Epidermal melanocyte (primary cell): ENCODE results near the gene DNAJC5.

Source experiments
- DNase-seq: peaks from one replicate; pipeline ENCODE4 v3.0.0; 2011; ENCODE audit warnings: low spot score; ENCODE audit not compliant: insufficient read length

The DNAJC5 gene

DNA sequence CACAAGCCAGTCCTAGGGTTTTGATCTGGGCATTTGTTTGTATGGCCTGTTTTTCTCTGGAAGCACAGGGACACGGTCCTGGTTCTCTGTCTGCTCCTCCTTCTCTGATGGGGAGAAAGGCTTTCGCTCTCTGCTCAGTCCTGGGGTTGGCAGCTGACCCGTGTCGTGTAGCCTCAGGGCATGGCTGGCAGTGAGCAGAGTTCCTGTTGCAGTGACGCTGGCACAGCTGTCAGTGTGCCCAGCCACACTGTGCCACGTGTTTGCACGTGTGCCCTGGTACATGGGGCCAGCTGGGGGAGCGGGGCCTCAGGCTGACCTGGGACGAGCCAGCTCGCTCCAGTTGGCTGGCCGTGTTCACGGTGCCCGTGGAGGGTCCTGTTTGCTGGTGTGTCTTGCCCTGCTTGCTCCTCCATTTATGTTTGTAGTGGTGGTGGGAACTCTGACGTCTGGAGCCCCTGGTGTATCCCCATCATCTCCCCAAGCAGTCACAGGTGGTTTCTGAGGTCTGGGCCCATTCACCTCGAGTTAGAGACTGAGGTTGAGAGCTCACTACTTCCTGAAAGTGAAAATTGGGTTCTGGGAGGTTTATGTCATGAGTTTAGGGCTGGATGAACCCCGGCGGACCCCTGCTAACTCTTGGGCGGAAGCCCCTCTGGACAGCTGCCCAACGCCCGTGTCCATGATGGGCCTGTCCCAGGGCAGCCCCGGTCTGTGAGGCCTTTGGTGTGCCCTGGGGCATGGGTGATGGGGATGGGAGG, 10.2 kb upstream of the DNAJC5 start:
- no peak for DNase-seq

DNA sequence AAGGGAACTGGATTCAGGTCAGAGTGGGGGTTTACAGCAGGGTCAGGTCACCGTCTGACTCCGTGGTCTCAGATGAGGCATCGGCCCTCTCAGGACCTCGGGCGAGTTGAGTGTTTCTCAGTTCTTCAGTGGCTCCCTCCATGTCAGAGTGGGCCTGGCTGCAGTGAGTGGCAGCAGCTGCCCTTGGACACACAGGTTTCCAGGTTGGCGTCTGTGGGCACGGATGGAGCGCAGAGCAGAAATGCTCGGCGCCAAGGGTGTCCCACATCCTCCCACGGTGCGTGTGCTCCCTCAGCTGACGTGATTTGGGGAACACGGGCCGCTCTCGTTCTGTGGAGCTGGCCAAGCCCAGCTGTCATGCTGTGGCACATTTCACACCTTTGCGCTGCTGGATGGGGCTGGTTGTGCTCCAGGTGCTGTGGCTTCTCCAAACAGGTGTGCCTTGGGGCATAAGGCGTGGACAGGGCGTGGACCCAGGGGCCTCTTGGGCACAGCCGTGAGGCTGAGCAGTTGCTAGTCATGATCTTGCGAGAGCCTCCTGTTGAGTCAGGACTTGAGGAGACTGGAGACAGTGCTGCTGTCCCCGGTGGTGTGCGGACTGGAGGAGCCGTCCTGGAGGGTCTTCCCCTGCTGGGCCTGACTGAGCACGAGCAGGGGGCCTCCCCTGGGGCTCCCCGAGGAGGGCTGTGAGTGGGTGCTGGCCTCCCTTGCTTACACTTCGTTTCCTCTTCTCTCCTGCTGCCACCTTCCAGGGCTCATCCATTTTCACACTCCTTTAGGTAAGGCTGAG, 9.5 kb upstream of the DNAJC5 start:
- DNase-seq = no peak

DNA sequence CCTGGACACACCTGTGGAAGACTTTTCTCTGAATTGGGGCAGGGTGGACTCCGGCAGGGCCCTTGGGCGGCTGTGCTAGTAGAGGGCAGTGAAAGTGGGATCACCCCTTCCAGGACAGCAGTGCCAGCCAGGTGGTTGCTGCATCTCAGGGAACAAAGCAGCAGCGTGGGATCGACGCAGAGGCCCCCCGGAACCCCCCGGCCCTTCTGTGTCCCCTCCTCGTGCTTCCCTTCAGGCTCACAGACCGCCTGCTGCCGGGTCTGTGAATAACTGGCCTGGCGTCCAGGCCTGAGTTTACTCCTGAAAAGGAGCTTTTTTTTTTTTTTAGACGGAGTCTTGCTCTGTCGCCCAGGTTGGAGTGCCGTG, 8.9 kb upstream of the DNAJC5 start:
- DNase-seq = no peak

DNA sequence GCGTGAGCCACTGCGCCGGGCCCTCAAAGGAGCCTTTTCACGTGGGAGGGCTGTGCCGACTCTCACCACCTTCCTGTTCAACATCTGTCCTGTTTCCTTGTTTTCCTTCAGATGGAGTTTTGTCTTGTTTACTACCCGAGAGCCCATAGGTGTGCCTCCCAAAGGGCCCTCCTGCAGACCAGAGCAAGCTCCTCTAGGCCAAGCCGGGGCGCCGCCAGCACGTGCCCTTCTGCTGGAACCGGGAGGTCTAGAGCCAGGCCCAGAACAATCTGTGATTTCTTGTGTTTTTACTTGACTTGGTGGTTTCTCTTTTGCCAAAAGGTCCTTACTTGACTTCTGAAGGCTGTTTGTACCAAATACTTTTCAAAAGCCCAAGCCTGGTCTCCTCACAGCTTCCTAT, 8.0 kb upstream of the DNAJC5 start:
- no peak for DNase-seq

DNA sequence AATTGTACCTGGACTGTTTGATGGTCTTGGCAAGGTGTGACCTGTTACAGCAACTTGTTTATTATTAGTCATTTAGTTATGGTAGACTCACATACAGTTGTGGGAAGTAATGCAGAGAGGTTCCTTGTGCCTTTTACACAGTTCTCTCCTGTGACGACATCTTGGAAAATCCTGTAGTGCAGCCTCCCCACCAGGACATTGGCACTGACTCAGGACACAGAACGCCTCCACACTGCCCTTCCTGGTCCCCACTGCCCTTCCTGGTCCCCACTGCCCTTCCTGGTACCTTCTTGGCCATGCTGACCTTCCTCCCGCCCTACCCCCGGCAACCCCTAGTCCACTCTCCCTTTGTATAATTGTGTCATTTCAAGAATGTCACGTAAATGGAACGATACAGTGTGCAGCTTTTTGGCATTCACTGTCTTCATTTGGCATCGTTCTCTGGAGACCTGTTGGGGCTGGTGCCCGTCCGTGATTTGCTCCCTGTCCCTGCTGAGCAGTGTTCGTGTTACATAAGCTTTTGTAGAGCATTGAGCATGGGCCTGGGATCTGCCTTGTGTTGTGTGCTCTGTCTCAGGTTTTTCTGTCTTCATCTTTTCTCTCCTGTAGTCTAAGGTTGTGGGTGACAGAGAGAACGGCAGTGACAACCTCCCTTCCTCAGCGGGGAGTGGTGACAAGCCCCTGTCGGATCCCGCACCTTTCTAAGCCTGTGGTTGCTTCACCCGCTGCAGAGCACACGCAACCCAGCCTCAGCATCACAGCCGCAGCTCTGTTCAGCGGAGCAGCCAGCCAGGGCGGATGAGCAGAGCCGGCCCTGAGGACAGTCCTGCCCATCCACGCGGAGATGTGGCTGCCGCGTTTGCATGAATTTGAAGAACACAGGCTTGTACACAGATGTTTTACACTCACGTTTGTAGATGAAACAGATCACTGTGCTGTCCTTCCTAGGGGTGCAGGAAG, 5.4 kb upstream of the DNAJC5 start:
- DNase-seq = no peak

DNA sequence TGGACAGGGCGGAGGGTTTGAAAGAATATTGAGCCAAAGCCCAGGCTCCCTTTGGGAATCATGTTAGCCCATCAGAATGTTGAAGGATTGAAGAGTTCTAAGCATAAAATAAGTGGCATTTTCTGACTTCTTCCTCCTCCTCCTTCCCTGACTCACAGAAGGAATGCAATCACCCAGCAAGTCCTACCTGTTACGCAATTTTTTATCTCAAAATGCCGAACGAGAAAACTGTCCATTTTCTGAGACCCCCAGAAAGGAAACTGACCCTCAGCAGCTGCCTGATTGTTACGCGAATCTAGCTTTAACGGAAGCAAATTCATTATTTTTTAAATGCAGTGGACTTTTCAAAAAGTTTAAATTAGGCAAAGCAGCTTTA, 4.7 kb upstream of the DNAJC5 start:
- DNase-seq = no peak

DNA sequence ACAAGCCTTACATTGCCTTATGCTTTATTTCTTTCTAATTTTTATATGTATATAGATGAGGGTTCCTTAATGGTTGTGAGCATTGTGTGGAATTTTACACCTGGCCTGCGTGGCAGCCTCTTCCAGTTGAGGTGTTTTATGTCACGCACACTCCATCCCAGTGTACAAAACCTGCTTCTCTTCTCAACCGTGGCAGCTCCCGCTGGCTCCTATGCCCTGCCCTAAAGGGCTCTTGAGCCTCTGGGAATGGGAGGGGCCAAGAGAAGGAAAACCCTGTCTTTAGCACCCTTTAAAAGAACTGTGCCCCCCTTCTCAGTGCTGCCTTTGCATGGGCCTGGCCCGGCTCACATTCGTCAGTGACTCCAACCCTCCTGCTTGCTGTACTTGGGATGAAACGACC, 4.3 kb upstream of the DNAJC5 start:
- no peak for DNase-seq

DNA sequence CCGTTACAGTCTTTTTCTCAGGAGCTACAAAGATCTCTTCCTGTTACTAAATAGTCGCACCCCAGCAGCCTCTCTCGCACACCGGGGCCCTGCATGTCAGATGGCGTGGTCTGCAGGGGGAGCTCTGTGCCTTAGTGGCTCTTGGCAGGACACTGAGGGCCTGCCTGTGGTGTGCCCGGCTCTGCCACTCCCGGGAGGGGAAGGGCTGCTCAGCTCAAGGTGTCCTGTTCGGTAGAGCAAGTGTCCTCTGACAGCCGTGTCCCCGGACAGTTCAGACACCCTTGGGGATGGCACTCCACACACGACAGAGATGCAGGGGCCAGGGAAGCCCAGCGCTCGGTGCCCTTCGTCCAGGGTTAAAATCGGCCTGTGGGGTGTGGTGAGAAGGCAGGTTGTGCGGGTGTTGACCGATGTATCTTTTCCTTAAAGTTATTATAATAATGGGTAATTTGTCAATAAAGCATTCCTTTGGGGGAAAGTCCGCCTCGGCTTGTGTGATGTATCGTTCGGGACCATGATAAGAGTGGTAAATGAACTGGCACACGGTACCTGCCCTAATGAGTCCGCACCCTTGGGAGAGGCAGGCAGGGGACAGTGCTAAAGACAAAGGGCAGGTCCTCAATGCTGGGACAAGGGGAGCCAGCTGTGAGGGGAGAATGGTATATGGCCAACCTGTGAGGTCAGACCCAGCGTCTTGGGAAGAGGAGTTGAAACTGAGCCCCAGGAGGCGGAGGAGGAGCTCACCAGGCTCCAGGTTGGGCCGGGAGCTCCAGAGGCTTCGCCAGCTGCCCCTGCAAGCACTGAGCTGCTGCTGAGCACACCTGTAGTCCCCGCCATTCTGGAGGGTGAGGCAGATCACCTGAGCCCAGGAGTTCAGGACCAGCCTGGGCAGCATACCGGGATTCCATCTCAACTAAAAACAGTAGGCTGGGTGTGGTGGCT, 3.6 kb upstream of the DNAJC5 start:
- no peak for DNase-seq

DNA sequence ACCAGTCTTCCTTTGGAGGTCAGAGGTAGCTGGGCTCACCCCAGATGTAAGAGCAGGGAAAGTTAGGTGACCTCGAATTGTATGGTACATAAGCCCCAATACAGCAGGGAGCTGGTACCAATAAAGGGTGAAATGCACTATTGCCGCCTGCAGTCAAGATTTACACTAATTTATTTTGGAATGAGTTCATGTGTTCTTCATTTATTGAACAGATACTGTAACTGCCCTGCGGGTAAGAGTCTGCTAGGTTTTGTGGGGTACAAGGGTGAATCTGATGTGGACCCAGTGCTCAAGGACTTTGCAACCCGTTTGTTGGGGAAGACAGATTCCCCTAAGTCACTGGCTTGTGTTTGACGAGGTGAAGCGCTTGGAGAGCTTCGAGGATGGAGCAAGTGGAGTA, 2.5 kb upstream of the DNAJC5 start:
- DNase-seq = no peak

DNA sequence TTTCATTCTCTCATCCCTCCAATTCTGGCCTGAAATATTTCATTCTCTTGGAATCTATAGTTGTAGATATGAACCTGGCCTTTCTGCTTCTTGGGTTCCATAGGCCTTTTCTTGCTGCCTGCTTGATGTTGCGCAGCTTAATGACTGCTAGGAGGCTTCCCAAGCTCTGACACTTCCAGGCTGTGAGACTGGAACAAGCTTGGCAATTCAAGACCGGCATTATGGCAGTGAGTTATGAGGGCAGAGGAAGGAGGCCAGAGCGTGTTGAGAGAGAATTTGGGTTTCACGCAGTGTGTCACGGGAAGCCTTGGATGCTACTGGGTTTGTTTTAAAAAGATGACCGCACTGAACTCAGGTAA, 948 bp upstream of the DNAJC5 start:
- DNase-seq = no peak

DNA sequence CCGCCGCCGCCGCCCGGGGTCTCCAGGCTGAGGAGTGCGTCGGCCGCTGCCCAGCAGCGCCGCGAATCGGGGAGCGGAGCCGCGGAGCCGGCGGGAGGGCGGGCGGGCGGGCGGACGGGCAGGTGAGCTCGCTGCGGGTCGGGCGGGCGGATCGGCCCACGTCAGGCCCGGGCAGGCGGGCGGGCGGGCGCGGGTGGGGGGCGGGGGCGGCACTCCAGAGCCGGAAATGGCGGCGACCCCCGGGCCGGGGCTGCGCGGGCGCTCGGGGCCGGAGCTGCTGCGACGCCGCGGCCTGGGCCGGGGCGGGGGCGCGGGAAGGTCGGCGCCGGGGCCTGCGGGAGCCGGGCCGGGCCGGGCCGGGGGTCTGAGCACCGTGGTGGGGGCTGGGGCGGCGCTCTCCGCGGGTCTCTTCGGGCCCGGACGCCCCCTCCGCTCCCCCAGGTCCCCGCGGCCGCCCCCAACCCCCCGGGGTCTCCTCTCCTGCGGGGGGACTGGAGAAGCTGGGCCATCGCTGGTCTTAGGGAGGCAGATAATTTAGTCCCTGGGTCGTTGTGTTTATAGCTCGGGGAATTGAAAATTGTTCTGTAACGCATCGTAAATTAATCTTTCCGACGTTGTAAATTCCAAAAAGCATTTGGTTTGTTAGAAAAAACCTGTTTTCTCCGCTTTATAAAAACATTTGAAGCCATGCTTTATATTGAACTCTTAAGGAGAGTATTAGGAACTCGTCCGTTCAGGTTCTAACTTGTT, 451 bp downstream of the DNAJC5 start:
- no peak for DNase-seq

DNA sequence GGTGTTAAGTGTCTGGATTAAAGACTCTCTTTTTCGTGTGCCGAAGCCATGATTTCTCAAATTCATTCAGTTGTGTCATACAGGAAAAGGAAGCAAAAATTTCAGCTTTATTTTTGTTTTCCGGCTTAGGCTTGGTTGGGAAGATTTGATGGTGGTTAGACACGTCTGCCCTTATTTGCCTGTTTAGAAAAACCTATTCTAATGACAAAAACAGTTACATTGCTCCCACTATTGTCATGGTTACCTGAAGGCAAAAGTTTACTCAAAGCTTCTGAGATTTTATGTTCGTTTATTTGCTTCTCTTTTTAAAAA, 982 bp downstream of the DNAJC5 start:
- DNase-seq = no peak

DNA sequence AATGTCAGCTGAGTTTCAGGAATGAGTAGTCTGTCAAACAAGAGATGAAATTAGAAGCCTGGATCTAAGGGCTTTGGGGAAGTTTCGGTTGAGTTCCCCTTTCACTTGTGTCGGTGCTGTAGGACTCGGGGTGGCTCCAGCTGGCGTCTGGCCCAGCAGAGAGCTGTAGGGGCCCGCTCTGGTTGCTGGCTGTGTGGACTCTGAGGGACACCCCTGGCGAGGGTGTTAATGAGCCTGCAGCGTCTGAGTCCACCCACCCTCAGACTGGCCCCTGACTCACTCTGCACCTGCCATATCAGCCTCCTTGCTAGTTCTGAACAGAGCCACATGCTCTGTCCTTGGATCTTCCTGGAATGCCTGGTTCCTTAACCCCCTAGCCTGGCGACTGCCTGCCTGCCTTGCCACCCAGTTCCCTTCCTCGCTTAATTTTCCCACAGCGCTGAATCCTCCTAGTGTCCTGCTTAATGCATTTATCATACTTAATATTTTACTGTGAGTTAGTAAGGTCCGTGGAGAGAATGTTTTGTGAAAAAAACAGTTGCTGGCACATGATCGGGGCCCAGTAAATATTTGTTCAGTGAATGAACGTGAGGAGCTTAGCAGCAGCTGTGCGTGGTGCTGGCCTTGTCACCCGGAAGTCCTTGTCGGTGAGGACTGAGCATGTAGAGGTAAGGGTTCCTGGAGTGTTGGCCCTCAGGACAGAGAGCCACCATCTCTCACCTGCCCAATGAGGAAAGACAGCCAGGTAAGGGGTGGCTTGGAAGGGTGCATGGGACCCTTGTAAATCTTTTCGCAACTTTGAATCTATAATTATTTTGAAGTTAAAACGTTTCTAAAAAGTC, 1.6 kb downstream of the DNAJC5 start:
- DNase-seq = no peak

DNA sequence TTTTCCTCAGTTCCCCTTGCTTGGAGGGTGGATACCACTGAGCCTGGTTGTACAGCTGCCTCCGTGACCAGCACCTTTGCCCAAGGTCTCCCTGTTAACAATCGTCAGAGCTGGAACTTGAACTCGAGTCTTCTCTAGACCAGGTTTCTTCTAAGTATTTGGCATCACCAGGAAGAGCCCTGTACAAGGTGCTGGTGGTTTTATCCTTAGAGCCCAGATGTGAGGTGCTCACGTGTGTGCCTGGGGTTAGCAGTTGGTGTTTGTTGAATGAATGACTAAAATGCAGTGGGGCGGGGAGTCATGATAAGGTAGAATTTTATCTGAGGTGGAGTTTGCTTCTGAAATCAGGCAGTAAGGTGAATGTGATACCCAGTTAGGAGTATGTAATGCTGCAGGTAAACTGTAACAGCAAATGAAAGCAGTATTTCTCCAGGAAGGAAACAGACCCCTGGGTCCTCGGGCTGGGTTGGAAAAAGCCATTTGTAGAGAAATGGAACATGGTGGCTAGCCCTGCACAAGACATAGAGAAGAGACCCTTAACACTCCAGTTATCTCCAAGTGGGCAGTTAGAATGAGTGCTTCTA, 3.1 kb downstream of the DNAJC5 start:
- DNase-seq = no peak

DNA sequence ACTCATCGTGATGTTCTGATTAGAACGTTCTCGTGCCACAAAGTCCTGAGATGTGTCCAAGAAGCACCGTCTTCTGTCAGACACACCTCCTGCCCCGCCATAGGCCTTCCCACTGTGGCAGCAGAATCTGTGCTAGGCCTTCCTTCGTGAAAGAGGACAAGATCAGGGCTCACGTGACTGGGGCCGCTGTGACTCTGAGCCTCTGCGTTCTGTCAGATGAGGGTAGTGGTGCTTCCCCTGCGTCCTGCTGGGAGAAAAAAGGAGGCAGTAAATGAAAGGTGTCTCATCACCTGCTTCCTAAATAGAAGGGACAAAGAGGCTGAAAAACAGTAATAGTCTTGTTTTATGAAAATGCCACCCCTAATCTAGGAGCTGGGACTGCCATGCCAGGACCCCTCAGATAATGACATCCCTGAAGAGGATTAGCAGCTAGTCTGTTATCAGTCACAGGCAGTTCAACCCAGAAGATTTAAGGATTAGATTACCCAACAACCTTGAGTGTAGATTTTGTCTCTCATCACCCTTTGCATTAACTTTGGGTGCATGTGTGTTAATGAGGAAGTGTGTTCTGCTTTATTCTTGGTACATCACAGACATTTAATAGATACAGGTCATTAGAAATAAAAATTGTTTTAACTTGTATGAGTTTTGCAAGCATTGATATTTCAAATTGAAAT, 4.1 kb downstream of the DNAJC5 start:
- DNase-seq = no peak

DNA sequence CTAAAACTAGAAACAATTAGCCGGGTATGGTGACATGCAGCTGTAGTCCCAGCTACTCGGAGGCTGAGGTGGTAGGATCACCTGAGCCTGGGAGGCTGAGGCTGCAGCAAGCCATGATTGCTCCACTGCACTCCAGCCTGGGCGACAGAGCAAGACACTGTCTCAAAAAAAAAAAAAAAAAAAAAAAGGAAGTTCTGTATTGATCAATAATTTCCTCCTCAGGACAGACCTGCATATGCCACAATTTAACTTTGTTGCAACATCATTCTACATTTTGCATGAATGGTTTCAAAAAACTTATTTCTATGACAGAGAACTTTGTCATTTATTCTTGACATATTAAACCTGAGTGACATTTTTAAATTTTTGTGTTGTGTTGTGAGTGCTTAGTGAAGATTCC, 5.5 kb downstream of the DNAJC5 start:
- no peak for DNase-seq

DNA sequence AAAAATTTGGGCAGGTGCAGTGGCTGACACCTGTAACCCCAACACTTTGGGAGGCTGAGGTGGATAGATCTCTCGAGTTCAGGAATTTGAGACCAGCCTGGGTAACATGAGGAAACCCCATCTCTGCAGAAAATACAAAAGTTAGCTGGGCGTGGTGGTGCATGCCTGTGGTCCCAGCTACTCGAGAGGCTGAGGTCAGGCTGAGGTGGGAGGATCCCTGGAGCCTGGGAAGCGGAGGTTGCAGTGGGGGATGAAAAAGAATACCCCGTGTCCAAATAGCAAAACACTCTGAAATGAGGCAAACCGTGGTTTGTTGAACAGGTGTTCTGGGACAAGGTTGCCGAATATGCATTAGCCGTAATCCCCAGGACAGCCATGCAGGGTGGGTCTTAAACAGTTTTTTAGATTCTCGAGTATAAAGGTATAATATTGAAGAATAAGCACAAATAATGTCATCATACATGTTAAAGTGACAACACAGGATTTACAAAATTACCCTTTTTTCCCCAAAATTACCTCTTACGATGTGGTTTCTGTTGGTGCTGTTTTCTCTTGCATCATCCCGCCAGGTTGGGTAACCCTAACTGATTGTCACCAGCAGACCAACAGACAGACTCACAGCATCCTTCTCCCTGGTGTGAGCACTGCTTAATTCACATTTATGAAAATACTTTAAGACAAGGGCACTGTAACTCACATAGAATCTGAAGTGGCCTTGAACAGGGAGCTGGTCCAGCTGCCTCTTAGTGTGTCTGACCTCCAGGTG, 9.1 kb downstream of the DNAJC5 start:
- DNase-seq = no peak
